Suprapubic skin (tissue), 4 donors: Measurements from ENCODE around the gene PLSCR2.

Experiments
- POLR2A ChIP-seq, 2 donors: fragments of 450-650 bp; IDR thresholded peaks; one replicate each; pipeline ENCODE4 v1.6.1; 2017; ENCODE audit warnings: antibody characterized with exemption in 2 of 2, mild to moderate bottlenecking in 2 of 2, moderate library complexity in 2 of 2
- POLR2AphosphoS5 ChIP-seq, 3 donors: sonication (generic); formaldehyde crosslinking; IDR thresholded peaks; one replicate each; pipeline ENCODE4 v1.6.1; 2017; ENCODE audit warnings: antibody characterized with exemption in 3 of 3

- TF ChIP-seq POLR2AphosphoS5 (IDR thresholded peaks at IDR 0.05) (no peak), POLR2A (IDR thresholded peaks at IDR 0.05) (no peak)
These were observed 35.3 kb upstream of the PLSCR2 start for GRCh38 chr3:146504498-146505197.
